Osteoblast (primary cell): ENCODE measurements around the gene POU6F2. TPM values are rescaled to one million over a fixed set of nuclear protein-coding genes. Genes with fewer than 3 reads are reported as not detected.

Experiments used
- DNase-seq: peaks from one replicate; pipeline ENCODE4 v3.0.0; 2011; ENCODE audit warnings: low spot score, mixed read lengths; ENCODE audit not compliant: insufficient read length; ENCODE audit errors: missing footprints
- H2AFZ ChIP-seq: 2 replicates; pipeline ENCODE4 v1.6.0; 2011; ENCODE audit warnings: mild to moderate bottlenecking, low read length
- H3K27ac ChIP-seq: 2 replicates; pipeline ENCODE4 v1.5.1; 2011; ENCODE audit warnings: mild to moderate bottlenecking, low read depth, low read length, moderate library complexity
- H3K27me3 ChIP-seq: 2 replicates; pipeline ENCODE4 v1.6.0; 2012; ENCODE audit warnings: mild to moderate bottlenecking, control low read depth, inconsistent platforms, low read length, moderate library complexity; ENCODE audit not compliant: insufficient read depth
- H3K36me3 ChIP-seq: 2 replicates; pipeline ENCODE4 v1.5.1; 2011; ENCODE audit warnings: mild to moderate bottlenecking, low read length, control low read depth, moderate library complexity; ENCODE audit not compliant: insufficient read depth
- H3K4me1 ChIP-seq: 2 replicates; pipeline ENCODE4 v1.5.1; 2011; ENCODE audit warnings: mild to moderate bottlenecking, low read length, control low read depth, moderate library complexity; ENCODE audit not compliant: insufficient read depth
- H3K4me2 ChIP-seq: 2 replicates; pipeline ENCODE4 v1.6.0; 2011; ENCODE audit warnings: mild to moderate bottlenecking, low read length; ENCODE audit not compliant: insufficient read depth
- H3K4me3 ChIP-seq: fragments of 200-600 bp; sonication (generic); 3 replicates; pipeline ENCODE4 v1.5.1; 2012; ENCODE audit warnings: mild to moderate bottlenecking, low read length, inconsistent platforms; ENCODE audit not compliant: insufficient read depth
- H3K79me2 ChIP-seq: 2 replicates; pipeline ENCODE4 v1.6.0; 2012; ENCODE audit warnings: mild to moderate bottlenecking, low read length, control low read depth, inconsistent platforms; ENCODE audit not compliant: insufficient read depth
- H3K9me3 ChIP-seq: 2 replicates; pipeline ENCODE4 v1.5.1; 2011; ENCODE audit warnings: low read depth, low read length, control low read depth
- H4K20me1 ChIP-seq: 2 replicates; pipeline ENCODE4 v1.6.0; 2012; ENCODE audit warnings: mild to moderate bottlenecking, low read length, control low read depth; ENCODE audit not compliant: insufficient read depth
- CTCF ChIP-seq: IDR thresholded peaks from 2 replicates; pipeline ENCODE4 v1.5.1; 2011; ENCODE audit warnings: mild to moderate bottlenecking, low read depth, low read length, moderate library complexity; ENCODE audit errors: extremely low read depth
- total RNA-seq: library from RNA; depleted of rRNA; stranded (reverse); fragments of >200 nt; gene quantifications from 2 replicates; pipeline ENCODE4 v1.2.3, GENCODE V29; 2012

POU6F2 gene
- total RNA-seq, 1 donor, result not detected

DNA sequence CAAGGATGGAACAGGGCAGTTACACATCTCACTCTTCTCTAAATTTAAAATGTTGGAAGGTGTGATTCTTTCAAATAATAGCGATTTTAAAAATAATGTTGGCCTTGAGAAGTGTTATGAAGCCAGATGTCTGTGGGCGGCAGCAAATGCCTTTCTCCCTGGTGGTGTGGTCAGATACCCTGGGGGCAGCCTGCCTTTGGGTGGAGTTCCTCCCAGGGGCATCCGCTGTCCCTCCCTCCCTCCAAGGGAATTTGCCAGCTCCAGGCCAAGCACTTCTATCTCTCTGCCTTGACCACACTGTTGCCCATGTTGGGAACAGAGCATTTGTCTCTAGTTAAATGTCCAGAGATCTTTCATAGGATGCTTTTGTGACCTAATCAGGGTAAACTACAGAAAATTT lies 121.4 kb downstream of the POU6F2 start:
- no peaks in the 10 kb centered on the region for H3K36me3 ChIP-seq
- H3K79me2 ChIP-seq, result no peaks in the 10 kb centered on the region
- no peaks in the 10 kb centered on the region for H3K9me3 ChIP-seq
- no peaks in the 10 kb centered on the region for H3K4me1 ChIP-seq
- no peak for TF ChIP-seq CTCF
- no peak overlapping the region for H3K4me2 ChIP-seq
- no peak overlapping the region for H3K4me3 ChIP-seq
- no peak overlapping the region for H2AFZ ChIP-seq
- DNase-seq, result no peak
- no peak overlapping the region for H3K27ac ChIP-seq
- no peaks in the 10 kb centered on the region for H4K20me1 ChIP-seq
- H3K27me3 ChIP-seq, result no peaks in the 10 kb centered on the region

- H4K20me1 ChIP-seq, result no peaks in the 10 kb centered on the region
- H3K4me1 ChIP-seq, result no peaks in the 10 kb centered on the region
- no peaks in the 10 kb centered on the region for H3K27me3 ChIP-seq
- H2AFZ ChIP-seq, result no peak overlapping the region
- no peak for TF ChIP-seq CTCF
- no peaks in the 10 kb centered on the region for H3K36me3 ChIP-seq
- no peak overlapping the region for H3K4me3 ChIP-seq
- no peak overlapping the region for H3K4me2 ChIP-seq
- H3K79me2 ChIP-seq, result no peaks in the 10 kb centered on the region
- DNase-seq, result no peak
- H3K9me3 ChIP-seq, result no peaks in the 10 kb centered on the region
- no peak overlapping the region for H3K27ac ChIP-seq
These were observed 122.6 kb downstream of the POU6F2 start for GRCh38 chr7:39100270-39100669.

DNA sequence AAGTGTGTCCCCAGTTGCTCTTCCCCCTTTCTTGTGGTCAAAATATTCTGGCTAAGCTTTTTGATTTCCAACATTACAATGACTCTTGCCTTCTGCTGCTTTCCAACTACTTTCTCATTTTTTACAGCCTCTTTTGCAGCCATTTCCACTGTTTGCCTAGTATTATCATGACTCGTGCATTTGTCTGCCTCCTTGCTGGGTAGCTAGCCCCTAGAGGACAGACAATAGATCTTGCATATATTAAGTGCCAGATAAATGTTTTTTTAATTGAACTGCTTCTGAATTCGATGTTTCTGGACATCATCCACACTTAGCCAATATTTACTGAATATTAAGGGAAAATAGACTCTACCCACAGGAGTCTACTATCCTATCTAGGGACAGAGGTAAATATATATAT lies 124.5 kb downstream of the POU6F2 start:
- no peak overlapping the region for H3K4me2 ChIP-seq
- H3K9me3 ChIP-seq, result no peaks in the 10 kb centered on the region
- no peaks in the 10 kb centered on the region for H4K20me1 ChIP-seq
- TF ChIP-seq CTCF, result no peak
- no peaks in the 10 kb centered on the region for H3K79me2 ChIP-seq
- H3K4me3 ChIP-seq, result no peak overlapping the region
- DNase-seq, result no peak
- no peaks in the 10 kb centered on the region for H3K27me3 ChIP-seq
- H3K36me3 ChIP-seq, result no peaks in the 10 kb centered on the region
- no peaks in the 10 kb centered on the region for H3K4me1 ChIP-seq
- no peak overlapping the region for H3K27ac ChIP-seq
- no peak overlapping the region for H2AFZ ChIP-seq

GRCh38 chr7:39105720-39106119 lies 128.0 kb downstream of the POU6F2 start:
- Histone ChIP-seq H2AFZ (no peak overlapping the region), H4K20me1 (no peaks in the 10 kb centered on the region), H3K27ac (no peak overlapping the region), H3K4me1 (no peaks in the 10 kb centered on the region), H3K79me2 (no peaks in the 10 kb centered on the region), H3K4me2 (no peak overlapping the region), H3K27me3 (no peaks in the 10 kb centered on the region), H3K9me3 (no peaks in the 10 kb centered on the region), H3K36me3 (no peaks in the 10 kb centered on the region), H3K4me3 (no peak overlapping the region)
- no peak for DNase-seq
- TF ChIP-seq CTCF, result no peak
